ENCODE data around the gene PIM3. TPM values are rescaled to one million over a fixed set of nuclear protein-coding genes. Genes with fewer than 3 reads are reported as not detected.

PIM3 gene
- total RNA-seq, 5 donors from 2014 or later (not counting 1 experiment from before 2014, with no cell fraction given) = 61.5 to 167 (median 65.0) TPM

DNA sequence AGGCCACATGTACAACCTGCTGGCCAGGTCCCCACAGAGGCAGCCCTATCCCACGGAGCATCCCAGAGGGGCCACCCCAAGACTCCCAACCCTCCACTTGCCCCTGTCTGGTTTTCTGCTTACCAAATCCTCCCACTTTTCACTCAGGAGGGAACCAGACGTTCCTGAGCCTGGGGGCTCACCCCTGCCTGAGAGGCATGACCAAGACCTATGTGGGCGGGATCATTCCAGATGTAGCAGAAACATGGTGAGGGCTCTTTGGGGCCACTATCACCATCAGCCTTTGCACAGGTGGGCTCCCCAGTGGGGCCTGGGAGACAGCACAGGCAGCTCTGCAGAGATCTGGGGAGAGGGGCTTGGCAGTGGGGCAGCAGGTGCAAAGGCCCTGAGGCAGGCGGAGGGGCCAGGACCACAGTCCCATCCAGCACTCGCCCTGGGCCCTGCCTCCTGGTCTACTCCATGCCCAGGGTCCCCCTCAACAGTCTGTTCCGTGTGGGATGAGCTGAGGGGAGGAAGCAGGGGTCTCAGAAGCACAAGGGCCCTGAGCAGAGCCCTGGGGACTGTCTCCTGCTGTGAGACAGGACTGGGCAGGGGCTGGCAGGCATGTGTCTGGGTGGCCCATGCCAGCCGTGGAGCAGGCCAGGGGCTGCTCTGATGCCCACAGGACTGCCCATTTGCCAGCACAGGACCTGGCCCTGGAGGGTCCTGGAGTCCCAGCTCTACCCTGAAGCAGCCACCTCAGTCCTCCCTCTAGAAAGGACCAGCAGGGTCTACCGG, 9.4 kb downstream of the PIM3 start:
- H3K36me3 ChIP-seq (ENCODE audit: control insufficient read depth in 2 of 2, extremely low read depth in 1 of 2, insufficient read depth in 1 of 2, low read length in 1 of 2) = peaks cover 0 to 2% of the 10 kb centered on the region in 2 donors
- peaks cover 0 to 4% of the 10 kb centered on the region in 2 experiments for H3K27me3 ChIP-seq (replicated peaks in 1 of 2; ENCODE audit: control insufficient read depth in 2 of 2, extremely low read depth in 1 of 2, insufficient read depth in 2 of 2, low read length in 1 of 2)
- ATAC-seq (replicated peaks in 1 of 4) (peak in 1 of 4 experiments; percentile 1), DNase-seq (peak in 3 of 35 experiments; percentile 7 to 24 (median 12))
- POLR2A ChIA-PET = no interaction called here
- CTCF ChIA-PET = no interaction called here
- Mint-ChIP-seq H3K4me3 (peak overlapping the region; percentile 76 to 87 (median 82)), H3K4me1 (peaks cover 19 to 28% (median 27%) of the 10 kb centered on the region in 3 donors), H3K9me3 (no peaks in the 10 kb centered on the region), H3K27me3 (no peaks in the 10 kb centered on the region), H3K27ac (peak overlapping the region; percentile 89 to 90), H3K36me3 (no peaks in the 10 kb centered on the region)
- H3K4me3 ChIP-seq (ENCODE audit: control insufficient read depth in 1 of 2, extremely low read depth in 1 of 2, low read length in 1 of 2) = no peak overlapping the region
- peaks cover 6 to 59% of the 10 kb centered on the region in 2 experiments for H3K4me1 ChIP-seq (ENCODE audit: control insufficient read depth in 1 of 2, extremely low read depth in 1 of 2, insufficient read depth in 2 of 2, low read length in 2 of 2)
- no peaks in the 10 kb centered on the region for H3K9me3 ChIP-seq
- H3K27ac ChIP-seq (ENCODE audit: low read length) = peak overlapping the region; percentile 83
- WGBS (ENCODE audit: insufficient coverage) = 70% methylated on average over 8 of the region's 8 CpGs

GRCh38 chr22:49970528-49971231, 10.1 kb downstream of the PIM3 start:
- 3% methylated on average over 24 of the region's 32 CpGs for WGBS (ENCODE audit: insufficient coverage)
- peak overlapping the region; percentile 47 to 58 for H3K4me3 ChIP-seq (ENCODE audit: control insufficient read depth in 1 of 2, extremely low read depth in 1 of 2, low read length in 1 of 2)
- Mint-ChIP-seq H3K9me3 (no peaks in the 10 kb centered on the region), H3K36me3 (no peaks in the 10 kb centered on the region), H3K27ac (peak overlapping the region; percentile 89 to 90), H3K4me1 (peaks cover 23 to 34% (median 33%) of the 10 kb centered on the region in 3 donors), H3K4me3 (peak overlapping the region; percentile 76 to 87 (median 82)), H3K27me3 (no peaks in the 10 kb centered on the region)
- H3K9me3 ChIP-seq = no peaks in the 10 kb centered on the region
- DNase-seq (peak; percentile 76 to 96 (median 91)), ATAC-seq (replicated peaks in 1 of 4) (peak; percentile 80 to 93 (median 91))
- H3K27ac ChIP-seq (ENCODE audit: low read length) = peak overlapping the region; percentile 83
- CTCF ChIA-PET = interaction anchor here in 1 of 2 donors (1.0 kb wide), 2 partner anchors 8 to 60 kb away, joined by 3 read pairs; no protein-coding TSS in a partner anchor
- POLR2A ChIA-PET = no interaction called here
- no peaks in the 10 kb centered on the region for H3K36me3 ChIP-seq (ENCODE audit: control insufficient read depth in 2 of 2, extremely low read depth in 1 of 2, insufficient read depth in 1 of 2, low read length in 1 of 2)
- peaks cover 11 to 59% of the 10 kb centered on the region in 2 experiments for H3K4me1 ChIP-seq (ENCODE audit: control insufficient read depth in 1 of 2, extremely low read depth in 1 of 2, insufficient read depth in 2 of 2, low read length in 2 of 2)
- H3K27me3 ChIP-seq (replicated peaks in 1 of 2; ENCODE audit: control insufficient read depth in 2 of 2, extremely low read depth in 1 of 2, insufficient read depth in 2 of 2, low read length in 1 of 2) = peaks cover 0 to 4% of the 10 kb centered on the region in 2 experiments

- ChIA-PET POLR2A (no interaction called here), CTCF (interaction anchor here in 1 of 2 donors (1.0 kb wide), 2 partner anchors 9 to 59 kb away, joined by 3 read pairs; no protein-coding TSS in a partner anchor)
- H3K4me3 ChIP-seq (ENCODE audit: control insufficient read depth in 1 of 2, extremely low read depth in 1 of 2, low read length in 1 of 2) = peak overlapping the region; percentile 47 to 58
- H3K36me3 ChIP-seq (ENCODE audit: control insufficient read depth in 2 of 2, extremely low read depth in 1 of 2, insufficient read depth in 1 of 2, low read length in 1 of 2) = no peaks in the 10 kb centered on the region
- WGBS (ENCODE audit: insufficient coverage) = 7% methylated on average over 44 of the region's 81 CpGs
- peak; percentile 53 to 68 (median 64) for ATAC-seq (replicated peaks in 1 of 4)
- Mint-ChIP-seq H3K27me3 (no peaks in the 10 kb centered on the region), H3K36me3 (no peaks in the 10 kb centered on the region), H3K27ac (peak overlapping the region; percentile 89 to 90), H3K9me3 (no peaks in the 10 kb centered on the region), H3K4me1 (peaks cover 24 to 36% (median 35%) of the 10 kb centered on the region in 3 donors), H3K4me3 (peak overlapping the region; percentile 76 to 87 (median 82))
- peaks cover 13 to 61% of the 10 kb centered on the region in 2 experiments for H3K4me1 ChIP-seq (ENCODE audit: control insufficient read depth in 1 of 2, extremely low read depth in 1 of 2, insufficient read depth in 2 of 2, low read length in 2 of 2)
- H3K27me3 ChIP-seq (replicated peaks in 1 of 2; ENCODE audit: control insufficient read depth in 2 of 2, extremely low read depth in 1 of 2, insufficient read depth in 2 of 2, low read length in 1 of 2) = peaks cover 0 to 4% of the 10 kb centered on the region in 2 experiments
- DNase-seq = peak in 19 of 35 experiments; percentile 3 to 74 (median 60)
- no peaks in the 10 kb centered on the region for H3K9me3 ChIP-seq
- H3K27ac ChIP-seq (ENCODE audit: low read length) = peak overlapping the region; percentile 83
Observed at GRCh38 chr22:49971232-49972162, 10.9 kb downstream of the PIM3 start.

- Mint-ChIP-seq H3K4me1 (peaks cover 27 to 34% (median 34%) of the 10 kb centered on the region in 3 donors), H3K4me3 (no peak overlapping the region), H3K27ac (no peak overlapping the region), H3K9me3 (no peaks in the 10 kb centered on the region), H3K36me3 (no peaks in the 10 kb centered on the region), H3K27me3 (no peaks in the 10 kb centered on the region)
- no peaks in the 10 kb centered on the region for H3K36me3 ChIP-seq (ENCODE audit: control insufficient read depth in 2 of 2, extremely low read depth in 1 of 2, insufficient read depth in 1 of 2, low read length in 1 of 2)
- H3K4me1 ChIP-seq (ENCODE audit: control insufficient read depth in 1 of 2, extremely low read depth in 1 of 2, insufficient read depth in 2 of 2, low read length in 2 of 2) = peaks cover 17 to 56% of the 10 kb centered on the region in 2 experiments
- ChIA-PET POLR2A (no interaction called here), CTCF (no interaction called here)
- no peaks in the 10 kb centered on the region for H3K9me3 ChIP-seq
- DNase-seq (peak in 4 of 35 experiments; percentile 1 to 23 (median 4)), ATAC-seq (replicated peaks in 1 of 4) (no peak)
- H3K27me3 ChIP-seq (replicated peaks in 1 of 2; ENCODE audit: control insufficient read depth in 2 of 2, extremely low read depth in 1 of 2, insufficient read depth in 2 of 2, low read length in 1 of 2) = peaks cover 0 to 4% of the 10 kb centered on the region in 2 experiments
- no peak overlapping the region for H3K4me3 ChIP-seq (ENCODE audit: control insufficient read depth in 1 of 2, extremely low read depth in 1 of 2, low read length in 1 of 2)
- no peak overlapping the region for H3K27ac ChIP-seq (ENCODE audit: low read length)
- WGBS (ENCODE audit: insufficient coverage) = 44% methylated on average over 34 of the region's 45 CpGs
Observed at GRCh38 chr22:49972163-49973017, 11.8 kb downstream of the PIM3 start.

- DNase-seq (peak in 1 of 35 experiments; percentile 38), ATAC-seq (replicated peaks in 1 of 4) (no peak)
- Histone ChIP-seq H3K27ac (ENCODE audit: low read length) (no peak overlapping the region), H3K4me1 (ENCODE audit: control insufficient read depth in 1 of 2, extremely low read depth in 1 of 2, insufficient read depth in 2 of 2, low read length in 2 of 2) (peaks cover 17 to 55% of the 10 kb centered on the region in 2 experiments), H3K27me3 (replicated peaks in 1 of 2; ENCODE audit: control insufficient read depth in 2 of 2, extremely low read depth in 1 of 2, insufficient read depth in 2 of 2, low read length in 1 of 2) (peaks cover 0 to 4% of the 10 kb centered on the region in 2 experiments), H3K4me3 (ENCODE audit: control insufficient read depth in 1 of 2, extremely low read depth in 1 of 2, low read length in 1 of 2) (no peak overlapping the region), H3K36me3 (ENCODE audit: control insufficient read depth in 2 of 2, extremely low read depth in 1 of 2, insufficient read depth in 1 of 2, low read length in 1 of 2) (no peaks in the 10 kb centered on the region), H3K9me3 (no peaks in the 10 kb centered on the region)
- WGBS (ENCODE audit: insufficient coverage) = 79% methylated on average over 5 of the region's 5 CpGs
- Mint-ChIP-seq H3K4me1 (peaks cover 25 to 30% (median 26%) of the 10 kb centered on the region in 3 donors), H3K27me3 (no peaks in the 10 kb centered on the region), H3K36me3 (no peaks in the 10 kb centered on the region), H3K9me3 (no peaks in the 10 kb centered on the region), H3K27ac (no peak overlapping the region), H3K4me3 (no peak overlapping the region)
- CTCF ChIA-PET = no interaction called here
- POLR2A ChIA-PET = no interaction called here
Observed at GRCh38 chr22:49973018-49973961, 12.7 kb downstream of the PIM3 start.

All from T-cell (primary cell).